IPS-NIHi11 (cell line): ENCODE data around the gene IQCN.
A peak's percentile ranks its signal among the peaks of the same experiment; 100 is the strongest.
"Not testable (repeated sequence)": the region's sequence is repeated elsewhere in the genome, so short reads cannot be mapped to it uniquely, and the experiment has no call there.

Experiments used
- DNase-seq: peaks from one replicate; pipeline ENCODE4 v3.0.0; 2012; ENCODE audit warnings: mixed read lengths, low spot score

The IQCN gene

GRCh38 chr19:18209912-18210311 lies 64.3 kb downstream of the IQCN start:
- not testable (repeated sequence) for DNase-seq

GRCh38 chr19:18208098-18208951 lies 65.9 kb downstream of the IQCN start:
- peak; percentile 71 for DNase-seq
